Epidermal melanocyte (primary cell): ENCODE data around the gene CTCF.

ENCODE experiments used
- DNase-seq: peaks from one replicate; pipeline ENCODE4 v3.0.0; 2011; ENCODE audit warnings: low spot score; ENCODE audit not compliant: insufficient read length

Gene CTCF

GRCh38 chr16:67534431-67534830 lies 27.9 kb upstream of the CTCF start:
- DNase-seq, result peak; percentile 9

- DNase-seq, result peak; percentile 5
Measured at GRCh38 chr16:67535201-67535600, 27.1 kb upstream of the CTCF start.

GRCh38 chr16:67537270-67537635 lies 25.1 kb upstream of the CTCF start:
- peak; percentile 60 for DNase-seq

GRCh38 chr16:67537636-67538591 lies 24.4 kb upstream of the CTCF start:
- peak; percentile 61 for DNase-seq

GRCh38 chr16:67538666-67539101 lies 23.6 kb upstream of the CTCF start:
- DNase-seq, result peak; percentile 32

GRCh38 chr16:67539271-67539670 lies 23.1 kb upstream of the CTCF start:
- peak; percentile 22 for DNase-seq

GRCh38 chr16:67539691-67540635 lies 22.4 kb upstream of the CTCF start:
- DNase-seq, result peak; percentile 13

- peak; percentile 13 for DNase-seq
Measured at GRCh38 chr16:67540756-67541155, 21.6 kb upstream of the CTCF start.

GRCh38 chr16:67541391-67542263 lies 20.7 kb upstream of the CTCF start:
- peak; percentile 3 for DNase-seq

- peak; percentile 77 for DNase-seq
Measured at GRCh38 chr16:67542464-67542863, 19.9 kb upstream of the CTCF start.

- peak; percentile 13 for DNase-seq
Measured at GRCh38 chr16:67543036-67543435, 19.3 kb upstream of the CTCF start.

- peak; percentile 9 for DNase-seq
Measured at GRCh38 chr16:67543582-67543981, 18.7 kb upstream of the CTCF start.

- DNase-seq, result peak; percentile 13
Measured at GRCh38 chr16:67544329-67544841, 17.9 kb upstream of the CTCF start.

GRCh38 chr16:67544844-67545664 lies 17.3 kb upstream of the CTCF start:
- peak; percentile 4 for DNase-seq

- no peak for DNase-seq
Measured at GRCh38 chr16:67545665-67546024, 16.7 kb upstream of the CTCF start.

- peak; percentile 9 for DNase-seq
Measured at GRCh38 chr16:67546091-67546501, 16.2 kb upstream of the CTCF start.

- peak; percentile 80 for DNase-seq
Measured at GRCh38 chr16:67546761-67547422, 15.4 kb upstream of the CTCF start.

- no peak for DNase-seq
Measured at GRCh38 chr16:67547423-67548264, 14.7 kb upstream of the CTCF start.
